Liver (tissue), 9 donors: ENCODE data around the gene NPL. TPM values are rescaled to one million over a fixed set of nuclear protein-coding genes. Genes with fewer than 3 reads are reported as not detected.

Experiments
- DNase-seq: peaks from one replicate; pipeline ENCODE4 v3.0.0-alpha.2; 2017; ENCODE audit warnings: low spot score
- H3K27ac ChIP-seq, 2 donors: one replicate each; pipeline ENCODE4 v1.7.0; 2013; ENCODE audit warnings: inconsistent platforms in 2 of 2, low read length in 2 of 2, control low read depth in 1 of 2, low read depth in 1 of 2, mild to moderate bottlenecking in 1 of 2
- H3K27me3 ChIP-seq, 4 donors: one replicate each; pipeline versions ENCODE4 v1.6.1 to v1.7.0; 2013; ENCODE audit warnings: low read length in 3 of 4, inconsistent platforms in 1 of 4, mild to moderate bottlenecking in 1 of 4, moderate library complexity in 1 of 4; ENCODE audit not compliant: control insufficient read depth in 4 of 4, insufficient read depth in 4 of 4
- H3K36me3 ChIP-seq, 4 donors: one replicate each; pipeline versions ENCODE4 v1.6.1 to v1.7.0; 2013; ENCODE audit warnings: low read length in 3 of 4, mild to moderate bottlenecking in 3 of 4, low read depth in 1 of 4, moderate library complexity in 1 of 4; ENCODE audit not compliant: control insufficient read depth in 4 of 4, insufficient read depth in 3 of 4
- H3K4me1 ChIP-seq, 4 donors: one replicate each; pipeline versions ENCODE4 v1.6.1 to v1.7.0; 2013; ENCODE audit warnings: low read length in 3 of 4, mild to moderate bottlenecking in 3 of 4, moderate library complexity in 1 of 4; ENCODE audit not compliant: control insufficient read depth in 4 of 4, insufficient read depth in 4 of 4
- H3K4me3 ChIP-seq, 3 donors: one replicate each; pipeline versions ENCODE4 v1.6.1 to v1.7.0; 2013; ENCODE audit warnings: low read length in 3 of 3, control low read depth in 1 of 3, low read depth in 1 of 3, mild to moderate bottlenecking in 1 of 3
- H3K9ac ChIP-seq, 2 donors: one replicate each; pipeline ENCODE4 v1.7.0; 2013; ENCODE audit warnings: low read length in 2 of 2, mild to moderate bottlenecking in 2 of 2, moderate library complexity in 2 of 2, control low read depth in 1 of 2, low read depth in 1 of 2
- H3K9me3 ChIP-seq, 4 donors: one replicate each; pipeline versions ENCODE4 v1.6.1 to v1.7.0; 2013; ENCODE audit warnings: low read length in 3 of 4; ENCODE audit not compliant: control insufficient read depth in 4 of 4
- FOXA1 ChIP-seq: IDR thresholded peaks from 2 replicates; pipeline ENCODE4 v1.6.1; 2016; ENCODE audit warnings: antibody characterized with exemption
- FOXA2 ChIP-seq: IDR thresholded peaks from 2 replicates; pipeline ENCODE4 v1.6.1; 2016; ENCODE audit warnings: antibody characterized with exemption
- GABPA ChIP-seq, 2 donors: IDR thresholded peaks in 1 of 2; conservative IDR thresholded peaks in 1 of 2; 2 replicates each; pipeline ENCODE4 v1.6.1; 2016; ENCODE audit warnings: antibody characterized with exemption in 2 of 2, mild to moderate bottlenecking in 1 of 2, moderate library complexity in 1 of 2
- HNF4A ChIP-seq, 2 donors: conservative IDR thresholded peaks; 2 replicates each; pipeline ENCODE4 v1.6.1; 2016; ENCODE audit warnings: antibody characterized with exemption in 2 of 2, mild to moderate bottlenecking in 2 of 2
- HNF4G ChIP-seq: IDR thresholded peaks from 2 replicates; pipeline ENCODE4 v1.6.1; 2016; ENCODE audit warnings: antibody characterized with exemption
- JUND ChIP-seq, 2 donors: IDR thresholded peaks; 2 replicates each; pipeline ENCODE4 v1.6.1; 2016; ENCODE audit warnings: antibody characterized with exemption in 2 of 2
- NR2F2 ChIP-seq: IDR thresholded peaks from 2 replicates; pipeline ENCODE4 v1.6.1; 2016; ENCODE audit warnings: antibody characterized with exemption
- RAD21 ChIP-seq, 2 donors: IDR thresholded peaks; 2 replicates each; pipeline ENCODE4 v1.6.1; 2016; ENCODE audit warnings: antibody characterized with exemption in 2 of 2, mild to moderate bottlenecking in 2 of 2
- SP1 ChIP-seq: IDR thresholded peaks from 2 replicates; pipeline ENCODE4 v1.6.1; 2018; ENCODE audit warnings: antibody characterized with exemption, mild to moderate bottlenecking
- TAF1 ChIP-seq: conservative IDR thresholded peaks from 2 replicates; pipeline ENCODE4 v1.6.1; 2016; ENCODE audit warnings: antibody characterized with exemption, mild to moderate bottlenecking
- WGBS: extraction: QIAGEN DNeasy Blood & Tissue Kit; methylation state at CpG from one replicate; pipeline ENCODE4 v1.1.7; 2013; 5-methylcytosine and 5-hydroxymethylcytosine counted together
- polyA plus RNA-seq, 2 donors: library from polyadenylated mRNA; stranded (reverse) in 1 of 2; unstranded in 1 of 2; fragments of 200-250 nt in 1 of 2; fragments of >200 nt in 1 of 2; fragmentation: Nextera tagmentation in 1 of 2; extraction: Ambion mirVana in 1 of 2; gene quantifications; one replicate each; pipeline versions ENCODE4 v1.2.1 to v1.2.3, GENCODE V29; 2013 to 2015
- total RNA-seq, 2 donors: library from RNA; depleted of rRNA; stranded (reverse); fragments of >200 nt; gene quantifications; one replicate each; pipeline ENCODE4 v1.2.3, GENCODE V29; 2014
- TF ChIP-seq, protein P1 (sequence below): IDR thresholded peaks from 2 replicates; pipeline ENCODE4 v1.6.1; 2016; ENCODE audit warnings: antibody characterized with exemption, mild to moderate bottlenecking
- TF ChIP-seq, protein P2 (sequence below): IDR thresholded peaks from 2 replicates; pipeline ENCODE4 v1.6.1; 2016; ENCODE audit warnings: antibody characterized with exemption
- TF ChIP-seq, protein P3 (sequence below): IDR thresholded peaks from 2 replicates; pipeline ENCODE4 v1.6.1; 2016; ENCODE audit warnings: antibody characterized with exemption
- donor health status: healthy.
- donor health status: healthy.
- donor health status: healthy.
- donor health status: healthy.
- donor health status: healthy.

NPL gene
- total and polyA plus RNA-seq, 4 donors: 8.5 to 47.3 (median 15.9) TPM

DNA sequence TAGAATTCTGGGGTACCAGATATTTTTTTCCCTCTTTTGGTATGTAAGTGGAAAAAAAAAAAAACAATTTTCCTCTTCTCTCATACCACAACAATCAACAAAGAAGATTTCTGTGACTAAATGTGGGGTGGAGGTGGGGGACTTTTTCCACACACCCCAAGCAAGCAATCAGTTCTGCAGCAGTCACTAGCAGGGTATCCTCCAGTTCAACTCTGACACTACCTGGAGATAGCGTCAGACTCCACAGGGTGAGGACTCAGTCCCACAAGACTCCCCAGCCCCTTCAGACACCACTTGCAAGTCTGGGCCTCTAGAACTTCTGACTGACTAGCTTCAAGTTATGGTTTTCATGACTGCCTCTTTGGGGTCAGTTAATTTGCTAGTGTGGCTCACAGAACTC lies 55.8 kb downstream of the NPL start:
- WGBS: 96% methylated on average over 1 of the region's 1 CpG
- Histone ChIP-seq H3K9me3 (no peaks in the 10 kb centered on the region), H3K27ac (no peak overlapping the region), H3K36me3 (peaks cover 6 to 39% (median 27%) of the 10 kb centered on the region in 4 donors), H3K4me3 (no peak overlapping the region), H3K27me3 (no peaks in the 10 kb centered on the region), H3K4me1 (peaks cover 4 to 14% (median 11%) of the 10 kb centered on the region in 4 donors), H3K9ac (no peak overlapping the region)
- DNase-seq: no peak
- TF ChIP-seq FOXA1: no peak

DNA sequence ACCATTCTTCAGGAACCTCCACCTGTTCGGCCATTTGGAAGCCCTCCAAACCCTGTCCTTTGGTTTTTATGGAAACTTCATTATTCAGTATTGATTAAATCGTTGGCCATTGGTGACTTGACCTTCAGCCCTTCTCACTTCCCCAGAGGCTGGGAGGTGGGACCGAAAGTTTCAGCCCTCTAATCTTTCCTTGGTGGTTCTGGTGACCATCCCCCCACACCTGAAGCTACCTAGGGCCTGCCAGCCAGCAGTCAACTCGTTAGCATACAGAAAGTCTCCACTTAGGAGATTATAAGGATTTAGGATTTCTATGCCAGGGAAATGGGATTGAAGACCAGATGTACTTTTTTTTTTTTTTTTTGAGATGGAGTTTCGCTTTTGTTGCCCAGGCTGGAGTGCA lies 56.3 kb downstream of the NPL start:
- no peak overlapping the region for H3K27ac ChIP-seq
- no peak for DNase-seq
- peaks cover 2 to 10% (median 6%) of the 10 kb centered on the region in 4 donors for H3K4me1 ChIP-seq
- WGBS: 78% methylated on average over 5 of the region's 5 CpGs
- H3K4me3 ChIP-seq: no peak overlapping the region
- no peak overlapping the region for H3K9ac ChIP-seq
- TF ChIP-seq HNF4G (no peak), FOXA2 (no peak), TAF1 (no peak), SP1 (no peak), RAD21 (IDR thresholded peaks at IDR 0.05) (no peak), JUND (IDR thresholded peaks at IDR 0.05) (no peak), HNF4A (conservative IDR thresholded peaks at IDR 0.05) (no peak)
- TF ChIP-seq, protein P1, sequence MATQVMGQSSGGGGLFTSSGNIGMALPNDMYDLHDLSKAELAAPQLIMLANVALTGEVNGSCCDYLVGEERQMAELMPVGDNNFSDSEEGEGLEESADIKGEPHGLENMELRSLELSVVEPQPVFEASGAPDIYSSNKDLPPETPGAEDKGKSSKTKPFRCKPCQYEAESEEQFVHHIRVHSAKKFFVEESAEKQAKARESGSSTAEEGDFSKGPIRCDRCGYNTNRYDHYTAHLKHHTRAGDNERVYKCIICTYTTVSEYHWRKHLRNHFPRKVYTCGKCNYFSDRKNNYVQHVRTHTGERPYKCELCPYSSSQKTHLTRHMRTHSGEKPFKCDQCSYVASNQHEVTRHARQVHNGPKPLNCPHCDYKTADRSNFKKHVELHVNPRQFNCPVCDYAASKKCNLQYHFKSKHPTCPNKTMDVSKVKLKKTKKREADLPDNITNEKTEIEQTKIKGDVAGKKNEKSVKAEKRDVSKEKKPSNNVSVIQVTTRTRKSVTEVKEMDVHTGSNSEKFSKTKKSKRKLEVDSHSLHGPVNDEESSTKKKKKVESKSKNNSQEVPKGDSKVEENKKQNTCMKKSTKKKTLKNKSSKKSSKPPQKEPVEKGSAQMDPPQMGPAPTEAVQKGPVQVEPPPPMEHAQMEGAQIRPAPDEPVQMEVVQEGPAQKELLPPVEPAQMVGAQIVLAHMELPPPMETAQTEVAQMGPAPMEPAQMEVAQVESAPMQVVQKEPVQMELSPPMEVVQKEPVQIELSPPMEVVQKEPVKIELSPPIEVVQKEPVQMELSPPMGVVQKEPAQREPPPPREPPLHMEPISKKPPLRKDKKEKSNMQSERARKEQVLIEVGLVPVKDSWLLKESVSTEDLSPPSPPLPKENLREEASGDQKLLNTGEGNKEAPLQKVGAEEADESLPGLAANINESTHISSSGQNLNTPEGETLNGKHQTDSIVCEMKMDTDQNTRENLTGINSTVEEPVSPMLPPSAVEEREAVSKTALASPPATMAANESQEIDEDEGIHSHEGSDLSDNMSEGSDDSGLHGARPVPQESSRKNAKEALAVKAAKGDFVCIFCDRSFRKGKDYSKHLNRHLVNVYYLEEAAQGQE: no peak
- H3K36me3 ChIP-seq: peaks cover 6 to 41% (median 29%) of the 10 kb centered on the region in 4 donors
- no peaks in the 10 kb centered on the region for H3K9me3 ChIP-seq
- no peaks in the 10 kb centered on the region for H3K27me3 ChIP-seq

DNA sequence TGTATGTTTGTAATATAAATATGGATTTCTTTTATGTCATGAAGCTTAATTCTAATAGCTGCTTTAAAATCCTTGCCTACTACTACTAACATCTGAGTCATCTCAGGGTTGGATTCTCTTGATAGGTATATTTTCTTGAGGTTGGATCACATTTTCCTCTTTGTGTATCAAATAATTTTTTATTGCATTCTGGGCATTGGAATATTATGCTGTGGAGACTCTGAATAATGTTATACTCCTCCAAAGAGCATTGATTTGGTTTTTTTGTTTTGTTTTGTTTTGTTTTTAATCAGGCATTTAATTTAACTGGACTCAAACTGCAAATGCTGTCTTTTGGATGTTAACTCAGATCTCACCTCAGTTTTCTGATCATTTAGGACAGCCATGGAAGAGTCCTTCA lies 57.5 kb downstream of the NPL start:
- Histone ChIP-seq H3K36me3 (peaks cover 8 to 51% (median 35%) of the 10 kb centered on the region in 4 donors), H3K9ac (no peak overlapping the region), H3K4me1 (peaks cover 2 to 8% (median 3%) of the 10 kb centered on the region in 4 donors), H3K9me3 (no peaks in the 10 kb centered on the region), H3K27ac (no peak overlapping the region), H3K4me3 (no peak overlapping the region), H3K27me3 (no peaks in the 10 kb centered on the region)
- DNase-seq: no peak
- TF ChIP-seq NR2F2: no peak
- no peak for TF ChIP-seq SP1
- TF ChIP-seq, protein P1: no peak
- TF ChIP-seq GABPA (IDR thresholded peaks at IDR 0.05 in 1 of 2, conservative IDR thresholded peaks at IDR 0.05 in 1 of 2): no peak
- TF ChIP-seq RAD21 (IDR thresholded peaks at IDR 0.05): no peak
- no peak for TF ChIP-seq FOXA2
- TF ChIP-seq HNF4G: no peak
- TF ChIP-seq, protein P2, sequence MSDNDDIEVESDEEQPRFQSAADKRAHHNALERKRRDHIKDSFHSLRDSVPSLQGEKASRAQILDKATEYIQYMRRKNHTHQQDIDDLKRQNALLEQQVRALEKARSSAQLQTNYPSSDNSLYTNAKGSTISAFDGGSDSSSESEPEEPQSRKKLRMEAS: no peak
- TF ChIP-seq, protein P3, sequence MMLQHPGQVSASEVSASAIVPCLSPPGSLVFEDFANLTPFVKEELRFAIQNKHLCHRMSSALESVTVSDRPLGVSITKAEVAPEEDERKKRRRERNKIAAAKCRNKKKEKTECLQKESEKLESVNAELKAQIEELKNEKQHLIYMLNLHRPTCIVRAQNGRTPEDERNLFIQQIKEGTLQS: no peak
